GM18507 (cell line): ENCODE results near the gene CAPN13.

ENCODE experiments used
- DNase-seq: peaks from one replicate; pipeline ENCODE4 v3.0.0; 2011; ENCODE audit warnings: low read depth; ENCODE audit not compliant: insufficient read length; ENCODE audit errors: extremely low spot score
- FAIRE-seq: peaks from 2 replicates; lab custom pipeline; 2011; peaks lifted over from hg19 to GRCh38; lab: Jason Lieb, UNC

The CAPN13 gene

GRCh38 chr2:30768036-30768686 lies 39.1 kb downstream of the CAPN13 start:
- DNase-seq: no peak
- FAIRE-seq: no peak

GRCh38 chr2:30766666-30767065 lies 40.6 kb downstream of the CAPN13 start:
- FAIRE-seq: no peak

GRCh38 chr2:30765876-30766470 lies 41.3 kb downstream of the CAPN13 start:
- DNase-seq (no peak), FAIRE-seq (no peak)

More at GRCh38 chr2:30766666-30767065, 40.6 kb downstream of the CAPN13 start:
- no peak for DNase-seq

GRCh38 chr2:30765191-30765590 lies 42.1 kb downstream of the CAPN13 start:
- FAIRE-seq: no peak
- DNase-seq: no peak

GRCh38 chr2:30764021-30764800 lies 43.0 kb downstream of the CAPN13 start:
- no peak for FAIRE-seq
- no peak for DNase-seq

- no peak for FAIRE-seq
- DNase-seq: no peak
Measured at GRCh38 chr2:30763151-30763660, 44.0 kb downstream of the CAPN13 start.

GRCh38 chr2:30761226-30761625 lies 46.0 kb downstream of the CAPN13 start:
- DNase-seq: no peak

GRCh38 chr2:30759481-30759880 lies 47.8 kb downstream of the CAPN13 start:
- DNase-seq (no peak), FAIRE-seq (no peak)

More at GRCh38 chr2:30761226-30761625, 46.0 kb downstream of the CAPN13 start:
- no peak for FAIRE-seq

- DNase-seq: no peak
- FAIRE-seq: no peak
Measured at GRCh38 chr2:30758191-30758651, 49.0 kb downstream of the CAPN13 start.

- FAIRE-seq (no peak), DNase-seq (no peak)
Measured at GRCh38 chr2:30757749-30758148, 49.5 kb downstream of the CAPN13 start.

GRCh38 chr2:30756971-30757370 lies 50.3 kb downstream of the CAPN13 start:
- DNase-seq (no peak), FAIRE-seq (no peak)

GRCh38 chr2:30756051-30756719 lies 51.1 kb downstream of the CAPN13 start:
- FAIRE-seq: no peak
- no peak for DNase-seq

GRCh38 chr2:30753630-30754029 lies 53.6 kb downstream of the CAPN13 start:
- no peak for DNase-seq

GRCh38 chr2:30752811-30753210 lies 54.4 kb downstream of the CAPN13 start:
- FAIRE-seq (no peak), DNase-seq (no peak)

More at GRCh38 chr2:30753630-30754029, 53.6 kb downstream of the CAPN13 start:
- no peak for FAIRE-seq

- DNase-seq: no peak
- no peak for FAIRE-seq
Measured at GRCh38 chr2:30747206-30747605, 60.0 kb downstream of the CAPN13 start.

GRCh38 chr2:30744823-30745222 lies 62.4 kb downstream of the CAPN13 start:
- FAIRE-seq: no peak
- DNase-seq: no peak

GRCh38 chr2:30741576-30741975 lies 65.7 kb downstream of the CAPN13 start:
- no peak for DNase-seq
- no peak for FAIRE-seq

GRCh38 chr2:30738141-30738911 lies 68.9 kb downstream of the CAPN13 start:
- no peak for FAIRE-seq
- no peak for DNase-seq

- FAIRE-seq: no peak
- DNase-seq: no peak
Measured at GRCh38 chr2:30737326-30737610, 70.0 kb downstream of the CAPN13 start.
